Glutamatergic neuron (in vitro differentiated cells): ENCODE results near the gene MDK. TPM values are rescaled to one million over a fixed set of nuclear protein-coding genes. Genes with fewer than 3 reads are reported as not detected.

ENCODE experiments used
- DNase-seq: peaks from one replicate; pipeline ENCODE4 v3.0.0; 2022
- H3K27ac Mint-ChIP-seq: one replicate; pipeline ENCODE4 v1.8.0; 2020; ENCODE audit warnings: mild to moderate bottlenecking, mixed read lengths, inconsistent platforms; ENCODE audit not compliant: unreplicated experiment
- H3K27me3 Mint-ChIP-seq: one replicate; pipeline ENCODE4 v1.8.0; 2020; ENCODE audit warnings: mild to moderate bottlenecking, moderate library complexity, mixed read lengths, inconsistent platforms; ENCODE audit not compliant: unreplicated experiment
- H3K36me3 Mint-ChIP-seq: one replicate; pipeline ENCODE4 v1.8.0; 2020; ENCODE audit warnings: mild to moderate bottlenecking, mixed read lengths, inconsistent platforms; ENCODE audit not compliant: unreplicated experiment
- H3K4me1 Mint-ChIP-seq: one replicate; pipeline ENCODE4 v1.8.0; 2020; ENCODE audit warnings: mild to moderate bottlenecking, low read depth, mixed read lengths, inconsistent platforms; ENCODE audit not compliant: unreplicated experiment
- H3K4me3 Mint-ChIP-seq: one replicate; pipeline ENCODE4 v1.8.0; 2020; ENCODE audit warnings: mild to moderate bottlenecking, mixed read lengths, inconsistent platforms; ENCODE audit not compliant: unreplicated experiment
- H3K9me3 Mint-ChIP-seq: one replicate; pipeline ENCODE4 v1.8.0; 2020; ENCODE audit warnings: mild to moderate bottlenecking, moderate library complexity, mixed read lengths, inconsistent platforms; ENCODE audit not compliant: unreplicated experiment
- CTCF ChIP-seq: fragments of 200-600 bp; sonication (generic); IDR thresholded peaks from one replicate; pipeline ENCODE4 v1.5.0; 2021; ENCODE audit not compliant: partially characterized antibody, unreplicated experiment
- total RNA-seq: library from RNA; stranded (reverse); fragmentation: NEBNext Ultra II Directional; extraction: Animal tissue kit (Norgen Biotek cat#: 25700); gene quantifications from one replicate; pipeline ENCODE4 v1.2.1, GENCODE V29; 2021; ENCODE audit not compliant: unreplicated experiment

The MDK gene
- total RNA-seq, 1 donor from 2014 or later = 846 TPM

- H3K9me3 Mint-ChIP-seq = peaks cover 6% of the 10 kb centered on the region
- TF ChIP-seq CTCF = no peak
- H3K4me1 Mint-ChIP-seq = peaks cover 27% of the 10 kb centered on the region
- H3K36me3 Mint-ChIP-seq = no peaks in the 10 kb centered on the region
- peaks cover 4% of the 10 kb centered on the region for H3K27me3 Mint-ChIP-seq
- no peak overlapping the region for H3K27ac Mint-ChIP-seq
- no peak for DNase-seq
- no peak overlapping the region for H3K4me3 Mint-ChIP-seq
Observed at GRCh38 chr11:46414879-46415278, 33.4 kb downstream of the MDK start.

GRCh38 chr11:46417711-46418110 lies 36.2 kb downstream of the MDK start:
- DNase-seq = no peak
- no peak for TF ChIP-seq CTCF
- peaks cover 30% of the 10 kb centered on the region for H3K4me1 Mint-ChIP-seq
- no peak overlapping the region for H3K27ac Mint-ChIP-seq
- no peak overlapping the region for H3K4me3 Mint-ChIP-seq
- H3K9me3 Mint-ChIP-seq = peaks cover 14% of the 10 kb centered on the region
- H3K27me3 Mint-ChIP-seq = peaks cover 2% of the 10 kb centered on the region
- H3K36me3 Mint-ChIP-seq = peaks cover 5% of the 10 kb centered on the region

GRCh38 chr11:46418751-46419150 lies 37.3 kb downstream of the MDK start:
- no peak for DNase-seq
- no peak for TF ChIP-seq CTCF
- H3K27ac Mint-ChIP-seq = no peak overlapping the region
- H3K27me3 Mint-ChIP-seq = peaks cover 4% of the 10 kb centered on the region
- peaks cover 34% of the 10 kb centered on the region for H3K4me1 Mint-ChIP-seq
- no peak overlapping the region for H3K4me3 Mint-ChIP-seq
- H3K9me3 Mint-ChIP-seq = peaks cover 17% of the 10 kb centered on the region
- H3K36me3 Mint-ChIP-seq = peaks cover 5% of the 10 kb centered on the region

GRCh38 chr11:46420513-46420912 lies 39.0 kb downstream of the MDK start:
- Mint-ChIP-seq H3K27me3 (peaks cover 4% of the 10 kb centered on the region), H3K9me3 (peaks cover 18% of the 10 kb centered on the region), H3K4me3 (no peak overlapping the region), H3K4me1 (peaks cover 34% of the 10 kb centered on the region), H3K36me3 (peaks cover 5% of the 10 kb centered on the region), H3K27ac (no peak overlapping the region)
- DNase-seq = no peak
- no peak for TF ChIP-seq CTCF

- Mint-ChIP-seq H3K27me3 (peaks cover 4% of the 10 kb centered on the region), H3K27ac (no peak overlapping the region), H3K9me3 (peaks cover 18% of the 10 kb centered on the region), H3K36me3 (peaks cover 5% of the 10 kb centered on the region), H3K4me3 (no peak overlapping the region), H3K4me1 (peaks cover 33% of the 10 kb centered on the region)
- no peak for DNase-seq
- no peak for TF ChIP-seq CTCF
Observed at GRCh38 chr11:46421257-46421880, 39.9 kb downstream of the MDK start.
